Prostate gland (tissue), 2 donors: ENCODE measurements around the gene UBQLNL. TPM values are rescaled to one million over a fixed set of nuclear protein-coding genes. Genes with fewer than 3 reads are reported as not detected.

Experiments
- DNase-seq: peaks from one replicate; pipeline ENCODE4 v3.0.0-alpha.2; 2019; ENCODE audit warnings: low spot score
- H3K27ac ChIP-seq, 2 donors: fragments of 200-600 bp; sonication (generic); 2 replicates each; pipeline ENCODE4 v1.5.1; 2017 to 2019
- H3K27me3 ChIP-seq: fragments of 200-600 bp; sonication (generic); replicated peaks from 2 replicates; pipeline ENCODE4 v1.5.1; 2019; ENCODE audit not compliant: insufficient read depth
- H3K36me3 ChIP-seq, 2 donors: fragments of 200-600 bp; sonication (generic); 1 replicate in 1 of 2; 2 replicates in 1 of 2; pipeline versions ENCODE4 v1.5.1 to v1.8.1; 2017 to 2019
- H3K4me1 ChIP-seq: fragments of 200-600 bp; sonication (generic); replicated peaks from 2 replicates; pipeline ENCODE4 v1.5.1; 2019
- H3K4me3 ChIP-seq, 2 donors: fragments of 200-600 bp; sonication (generic); 2 replicates each; pipeline ENCODE4 v1.5.1; 2017 to 2019
- H3K9me3 ChIP-seq: fragments of 200-600 bp; sonication (generic); 2 replicates; pipeline ENCODE4 v1.5.1; 2017
- CTCF ChIP-seq, 4 experiments: fragments of 200-600 bp in 2 of 4; fragments of 450-650 bp in 2 of 4; sonication (generic) in 2 of 4; IDR thresholded peaks; 1 replicate in 3 of 4; 2 replicates in 1 of 4; pipeline ENCODE4 v1.5.1; 2016 to 2019; ENCODE audit warnings: antibody characterized with exemption in 4 of 4, mild to moderate bottlenecking in 2 of 4, moderate library complexity in 2 of 4
- POLR2A ChIP-seq: fragments of 450-650 bp; IDR thresholded peaks from one replicate; pipeline ENCODE4 v1.6.1; 2016; ENCODE audit warnings: antibody characterized with exemption, mild to moderate bottlenecking
- POLR2AphosphoS5 ChIP-seq: sonication (generic); formaldehyde crosslinking; IDR thresholded peaks from one replicate; pipeline ENCODE4 v1.6.1; 2017; ENCODE audit warnings: antibody characterized with exemption
- WGBS: methylation state at CpG from one replicate; pipeline ENCODE4 v1.1.5; 2018; 5-methylcytosine and 5-hydroxymethylcytosine counted together
- intact Hi-C: fragments of 100-400 bp; cut with DNase I; formaldehyde crosslinking; loops from one replicate; pipeline ENCODE4 v1.14.2; 2022
- total RNA-seq, 2 donors: library from RNA; depleted of rRNA; stranded (reverse); fragments of >200 nt; gene quantifications; one replicate each; pipeline ENCODE4 v1.1.0, GENCODE V29; 2016

UBQLNL gene
- total RNA-seq, 2 donors from 2014 or later, result 0.68 to 1.6 TPM

DNA sequence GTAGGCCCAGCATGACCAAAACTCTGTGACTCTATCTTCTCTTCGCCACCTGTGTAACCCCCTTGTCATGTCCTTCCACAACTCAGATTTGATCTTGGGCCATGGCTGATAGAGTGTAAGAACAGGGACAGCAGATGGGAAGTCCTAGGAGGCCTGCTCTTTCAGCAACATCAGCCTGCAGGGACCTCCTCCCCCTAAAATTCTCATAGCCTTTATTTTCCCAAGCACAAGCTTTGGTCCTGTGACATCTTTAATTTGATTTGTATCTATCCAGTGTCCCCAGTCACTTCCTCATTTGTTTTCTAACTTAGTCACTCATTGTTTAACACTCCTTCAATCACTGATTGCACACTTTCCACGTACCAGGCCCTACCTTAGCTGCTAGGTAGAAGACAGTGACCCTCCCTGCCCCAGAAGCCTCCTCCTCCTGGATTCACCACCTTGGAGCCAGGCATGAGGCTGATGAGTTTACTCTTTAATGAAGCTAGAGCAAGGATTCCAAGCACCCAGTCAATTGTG, 12.0 kb downstream of the UBQLNL start:
- WGBS, result 59% methylated on average over 2 of the region's 2 CpGs
- no peak overlapping the region for H3K27ac ChIP-seq
- DNase-seq, result no peak
- intact Hi-C loops, result no loop called here
- no peak for TF ChIP-seq POLR2AphosphoS5
- TF ChIP-seq POLR2A, result no peak
- TF ChIP-seq CTCF (IDR thresholded peaks at IDR 0.05), result no peak
- no peaks in the 10 kb centered on the region for H3K27me3 ChIP-seq
- H3K9me3 ChIP-seq, result no peaks in the 10 kb centered on the region
- H3K4me3 ChIP-seq, result no peak overlapping the region
- H3K36me3 ChIP-seq, result no peaks in the 10 kb centered on the region
- no peaks in the 10 kb centered on the region for H3K4me1 ChIP-seq

GRCh38 chr11:5500393-5500801, 16.1 kb downstream of the UBQLNL start:
- WGBS, result 71% methylated on average over 6 of the region's 6 CpGs

DNA sequence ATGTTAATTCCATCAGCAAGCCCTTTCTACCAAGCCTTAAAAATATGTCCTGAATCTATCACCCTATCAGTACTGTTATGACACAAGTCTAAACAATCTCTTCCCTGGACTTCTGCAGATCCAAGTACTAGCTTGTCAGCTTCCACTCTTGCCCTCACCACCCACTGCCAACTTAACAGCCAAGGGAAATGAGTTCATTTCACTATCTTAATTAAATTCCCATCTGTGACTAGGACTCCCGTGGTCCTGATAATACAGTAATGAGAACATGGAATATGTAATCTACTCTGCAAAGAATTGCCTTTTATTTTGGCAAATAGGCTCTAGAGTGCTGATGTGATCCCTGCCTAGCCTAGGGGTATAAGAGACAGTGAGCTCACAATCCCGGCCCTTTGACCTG, 16.8 kb downstream of the UBQLNL start:
- Histone ChIP-seq H3K4me1 (no peaks in the 10 kb centered on the region), H3K4me3 (no peak overlapping the region), H3K36me3 (no peaks in the 10 kb centered on the region), H3K9me3 (no peaks in the 10 kb centered on the region), H3K27me3 (no peaks in the 10 kb centered on the region), H3K27ac (no peak overlapping the region)
- intact Hi-C loops, result no loop called here
- 69% methylated on average over 2 of the region's 2 CpGs for WGBS
- no peak for DNase-seq
- TF ChIP-seq POLR2AphosphoS5 (no peak), POLR2A (no peak), CTCF (IDR thresholded peaks at IDR 0.05) (no peak)

More at GRCh38 chr11:5500393-5500801, 16.1 kb downstream of the UBQLNL start:
- Histone ChIP-seq H3K4me3 (no peak overlapping the region), H3K27me3 (no peaks in the 10 kb centered on the region), H3K4me1 (no peaks in the 10 kb centered on the region), H3K27ac (no peak overlapping the region), H3K9me3 (no peaks in the 10 kb centered on the region), H3K36me3 (no peaks in the 10 kb centered on the region)
- intact Hi-C loops, result no loop called here
- TF ChIP-seq POLR2AphosphoS5 (no peak), CTCF (IDR thresholded peaks at IDR 0.05) (no peak), POLR2A (no peak)
- DNase-seq, result no peak

- H3K4me1 ChIP-seq, result no peaks in the 10 kb centered on the region
- H3K27ac ChIP-seq, result no peak overlapping the region
- H3K36me3 ChIP-seq, result no peaks in the 10 kb centered on the region
- TF ChIP-seq CTCF (IDR thresholded peaks at IDR 0.05), result no peak
- no peak for TF ChIP-seq POLR2A
- no peak for TF ChIP-seq POLR2AphosphoS5
- no peak overlapping the region for H3K4me3 ChIP-seq
- intact Hi-C loops, result no loop called here
- no peak for DNase-seq
- no peaks in the 10 kb centered on the region for H3K27me3 ChIP-seq
- no peaks in the 10 kb centered on the region for H3K9me3 ChIP-seq
- 51% methylated on average over 5 of the region's 5 CpGs for WGBS
These were observed 26.7 kb downstream of the UBQLNL start for GRCh38 chr11:5489576-5490357.

- H3K4me1 ChIP-seq, result no peaks in the 10 kb centered on the region
- intact Hi-C loops, result no loop called here
- no peaks in the 10 kb centered on the region for H3K9me3 ChIP-seq
- no peak overlapping the region for H3K27ac ChIP-seq
- TF ChIP-seq CTCF (IDR thresholded peaks at IDR 0.05) (no peak), POLR2A (no peak), POLR2AphosphoS5 (no peak)
- WGBS, result 96% methylated on average over 4 of the region's 4 CpGs
- H3K27me3 ChIP-seq, result no peaks in the 10 kb centered on the region
- DNase-seq, result no peak
- H3K4me3 ChIP-seq, result no peak overlapping the region
- H3K36me3 ChIP-seq, result no peaks in the 10 kb centered on the region
These were observed 27.6 kb downstream of the UBQLNL start for GRCh38 chr11:5488798-5489399.
